ENCODE data around the gene ZNF681. TPM values are rescaled to one million over a fixed set of nuclear protein-coding genes. Genes with fewer than 3 reads are reported as not detected.

ZNF681 gene
- polyA plus RNA-seq, 1 of the 3 experiments (the other 2 are of a cell fraction) = 0.38 TPM

- ChIA-PET CTCF (no interaction called here), POLR2A (no interaction called here)
- 87% methylated on average over 2 of the region's 2 CpGs for WGBS (ENCODE audit: low lambda C conversion rate)
- Histone ChIP-seq H3K79me2 (ENCODE audit: insufficient read depth) (peaks cover 12% of the 10 kb centered on the region; the same call in 1 of the 2 replicates), H3K4me1 (ENCODE audit: control insufficient read depth in 1 of 2, insufficient read depth in 2 of 2, low read depth in 1 of 2, low read length in 1 of 2) (peaks cover 0 to 4% of the 10 kb centered on the region in 2 experiments; a peak in 1 of 4 replicates), H3K9me2 (no peaks in the 10 kb centered on the region), H3K4me2 (no peak overlapping the region), H3K27me3 (ENCODE audit: insufficient read depth) (no peaks in the 10 kb centered on the region), H2AFZ (ENCODE audit: low read depth) (no peak overlapping the region), H3F3A (replicated peaks; ENCODE audit: insufficient read depth) (no peaks in the 10 kb centered on the region), H3K36me3 (replicated peaks in 1 of 2; ENCODE audit: control insufficient read depth in 1 of 2, insufficient read depth in 2 of 2, low read length in 1 of 2) (peaks cover 3 to 5% of the 10 kb centered on the region in 2 experiments), H3K4me3 (ENCODE audit: low read depth in 2 of 2, low read length in 1 of 2) (no peak overlapping the region), H4K20me1 (ENCODE audit: insufficient read depth) (no peaks in the 10 kb centered on the region), H3K27ac (ENCODE audit: low read depth in 2 of 2, low read length in 1 of 2) (no peak overlapping the region), H3K9ac (no peak overlapping the region), H3K9me3 (no peaks in the 10 kb centered on the region)
- TF ChIP-seq MXI1 (IDR thresholded peaks at IDR 0.05; ENCODE audit: low read depth, low read length) (no peak), NRF1 (IDR thresholded peaks at IDR 0.05; ENCODE audit: low read depth, low read length) (no peak), YY1 (IDR thresholded peaks at IDR 0.05; ENCODE audit: low read depth) (no peak), POLR2AphosphoS5 (IDR thresholded peaks at IDR 0.05; ENCODE audit: low read depth, low read length) (no peak), USF2 (IDR thresholded peaks at IDR 0.05; ENCODE audit: borderline replicate concordance, low read depth, low read length) (no peak), FOXM1 (IDR thresholded peaks at IDR 0.05; ENCODE audit: low read depth) (no peak), MEF2A (IDR thresholded peaks at IDR 0.05; ENCODE audit: borderline replicate concordance, low read depth) (no peak), REST (IDR thresholded peaks at IDR 0.05; ENCODE audit: low read depth, low read length) (no peak), TAF1 (IDR thresholded peaks at IDR 0.05; ENCODE audit: borderline replicate concordance, low read depth, low read length) (no peak), TEAD4 (IDR thresholded peaks at IDR 0.05; ENCODE audit: borderline replicate concordance, insufficient read depth) (no peak), CTCF (IDR thresholded peaks at IDR 0.05) (no peak), GATA2 (CRISPR knock-in tag; IDR thresholded peaks at IDR 0.05) (no peak), FOXJ3 (CRISPR knock-in tag; IDR thresholded peaks at IDR 0.05) (no peak), PBX3 (IDR thresholded peaks at IDR 0.05) (no peak)
- no peak for DNase-seq
These were observed 14.0 kb upstream of the ZNF681 start for GRCh38 chr19:23772675-23773063.

All from SK-N-SH (cell line).